ENCODE results near the gene ANKRD60.
A peak's percentile ranks its signal among the peaks of the same experiment; 100 is the strongest.

Gene ANKRD60

GRCh38 chr20:58244517-58245030 is 16.1 kb upstream of the ANKRD60 start:
- DNase-seq: no peak

GRCh38 chr20:58243653-58244410 is 15.4 kb upstream of the ANKRD60 start:
- DNase-seq: no peak

- no peak for DNase-seq
Observed at GRCh38 chr20:58242824-58243223, 14.4 kb upstream of the ANKRD60 start.

- no peak for DNase-seq
Observed at GRCh38 chr20:58241766-58242465, 13.5 kb upstream of the ANKRD60 start.

- DNase-seq: no peak
Observed at GRCh38 chr20:58240471-58240870, 12.0 kb upstream of the ANKRD60 start.

- DNase-seq: no peak
Observed at GRCh38 chr20:58239216-58239615, 10.8 kb upstream of the ANKRD60 start.

GRCh38 chr20:58238490-58238889 is 10.0 kb upstream of the ANKRD60 start:
- DNase-seq: no peak

- DNase-seq: no peak
Observed at GRCh38 chr20:58237318-58238132, 9.1 kb upstream of the ANKRD60 start.

- peak; percentile 89 for DNase-seq
Observed at GRCh38 chr20:58236612-58237317, 8.3 kb upstream of the ANKRD60 start.

- DNase-seq: no peak
Observed at GRCh38 chr20:58235010-58235409, 6.6 kb upstream of the ANKRD60 start.

GRCh38 chr20:58233881-58234528 is 5.6 kb upstream of the ANKRD60 start:
- peak; percentile 53 for DNase-seq

- no peak for DNase-seq
Observed at GRCh38 chr20:58233393-58233792, 4.9 kb upstream of the ANKRD60 start.

GRCh38 chr20:58231683-58232082 is 3.2 kb upstream of the ANKRD60 start:
- DNase-seq: no peak

GRCh38 chr20:58229198-58229798 is 845 bp upstream of the ANKRD60 start:
- DNase-seq: no peak

GRCh38 chr20:58228103-58228483 is 360 bp downstream of the ANKRD60 start:
- no peak for DNase-seq

GRCh38 chr20:58227391-58228102 is 906 bp downstream of the ANKRD60 start:
- DNase-seq: no peak

GRCh38 chr20:58225452-58226200 is 2.8 kb downstream of the ANKRD60 start:
- DNase-seq: no peak

- DNase-seq: no peak
Observed at GRCh38 chr20:58224974-58225373, 3.5 kb downstream of the ANKRD60 start.

- DNase-seq: peak; percentile 35
Observed at GRCh38 chr20:58224097-58224496, 4.4 kb downstream of the ANKRD60 start.

GRCh38 chr20:58223358-58223941 is 5.0 kb downstream of the ANKRD60 start:
- no peak for DNase-seq

Data from stimulated activated CD4-positive, alpha-beta T cell treated with anti-CD3 and anti-CD28 coated beads, Interleukin-4, amount 100 ng/mL, for 24 hours (primary cell).